DND-41 (cell line): ENCODE data around the gene MAT2B.

ENCODE experiments used
- EZH2 ChIP-seq: IDR thresholded peaks from 3 replicates; pipeline ENCODE4 v1.6.1; 2012; ENCODE audit warnings: borderline replicate concordance, low read depth, mild to moderate bottlenecking, moderate library complexity, low read length, inconsistent platforms; ENCODE audit not compliant: severe bottlenecking
- TF ChIP-seq, protein P1 (sequence below): IDR thresholded peaks from 2 replicates; pipeline ENCODE4 v1.5.1; 2012; ENCODE audit warnings: borderline replicate concordance, low read length, moderate library complexity, mild to moderate bottlenecking; ENCODE audit not compliant: poor library complexity, severe bottlenecking; ENCODE audit errors: extremely low read depth

- TF ChIP-seq, protein P1, sequence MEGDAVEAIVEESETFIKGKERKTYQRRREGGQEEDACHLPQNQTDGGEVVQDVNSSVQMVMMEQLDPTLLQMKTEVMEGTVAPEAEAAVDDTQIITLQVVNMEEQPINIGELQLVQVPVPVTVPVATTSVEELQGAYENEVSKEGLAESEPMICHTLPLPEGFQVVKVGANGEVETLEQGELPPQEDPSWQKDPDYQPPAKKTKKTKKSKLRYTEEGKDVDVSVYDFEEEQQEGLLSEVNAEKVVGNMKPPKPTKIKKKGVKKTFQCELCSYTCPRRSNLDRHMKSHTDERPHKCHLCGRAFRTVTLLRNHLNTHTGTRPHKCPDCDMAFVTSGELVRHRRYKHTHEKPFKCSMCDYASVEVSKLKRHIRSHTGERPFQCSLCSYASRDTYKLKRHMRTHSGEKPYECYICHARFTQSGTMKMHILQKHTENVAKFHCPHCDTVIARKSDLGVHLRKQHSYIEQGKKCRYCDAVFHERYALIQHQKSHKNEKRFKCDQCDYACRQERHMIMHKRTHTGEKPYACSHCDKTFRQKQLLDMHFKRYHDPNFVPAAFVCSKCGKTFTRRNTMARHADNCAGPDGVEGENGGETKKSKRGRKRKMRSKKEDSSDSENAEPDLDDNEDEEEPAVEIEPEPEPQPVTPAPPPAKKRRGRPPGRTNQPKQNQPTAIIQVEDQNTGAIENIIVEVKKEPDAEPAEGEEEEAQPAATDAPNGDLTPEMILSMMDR = peak; percentile 49
- no peak for TF ChIP-seq EZH2
These were observed 45.4 kb upstream of the MAT2B start, which contains the start of gene NUDCD2 for GRCh38 chr5:163459819-163460561.
